Fibroblast of skin of back (primary cell): ENCODE results near the gene ELMO1.

ENCODE experiments used
- DNase-seq: peaks from one replicate; pipeline ENCODE4 v3.0.0-alpha.2; 2013

The ELMO1 gene

DNA sequence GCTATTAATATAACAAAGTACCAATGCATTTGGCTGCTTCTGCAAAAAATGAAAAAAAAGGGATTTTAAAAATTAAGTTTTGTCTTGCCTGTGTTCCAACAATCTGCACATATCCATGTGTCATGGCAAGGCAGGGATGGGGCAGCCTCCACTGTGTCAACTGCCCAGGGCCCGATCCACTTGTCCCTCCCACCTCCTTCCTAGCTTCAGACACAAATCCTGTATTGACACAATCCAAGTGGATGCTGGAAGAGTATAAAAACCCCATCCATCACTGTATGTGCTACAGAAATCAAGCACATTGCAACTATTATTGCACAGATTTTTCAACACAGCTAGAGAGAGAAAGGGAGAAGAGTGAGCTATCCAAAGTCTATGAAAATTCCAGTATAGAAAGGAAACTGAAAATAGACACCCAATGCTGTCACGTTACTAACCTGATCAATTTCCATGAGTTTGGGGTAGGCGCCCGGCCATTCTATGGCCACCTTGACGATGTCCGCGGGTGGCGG is 106.4 kb downstream of the ELMO1 start:
- DNase-seq = no peak

GRCh38 chr7:37341033-37341630 is 107.5 kb downstream of the ELMO1 start:
- no peak for DNase-seq

DNA sequence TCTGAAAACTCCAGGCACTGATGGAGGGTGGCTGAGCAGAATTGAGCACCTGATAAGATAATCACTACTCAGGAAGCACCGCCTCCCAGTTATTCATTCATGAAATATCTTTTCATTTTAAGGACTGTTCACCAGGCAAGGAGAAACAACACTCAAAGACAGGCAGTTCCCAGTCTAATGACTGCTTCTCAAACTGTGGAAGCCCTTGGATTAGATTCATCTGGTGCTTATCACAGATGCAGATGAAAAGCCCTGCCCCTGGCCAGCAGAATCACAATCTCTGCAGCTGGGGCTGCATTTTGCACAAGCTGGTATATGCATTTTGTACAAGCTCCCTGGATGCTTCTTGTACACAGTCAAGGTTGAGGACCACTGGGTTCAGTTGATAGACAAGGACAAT is 109.7 kb downstream of the ELMO1 start:
- no peak for DNase-seq

DNA sequence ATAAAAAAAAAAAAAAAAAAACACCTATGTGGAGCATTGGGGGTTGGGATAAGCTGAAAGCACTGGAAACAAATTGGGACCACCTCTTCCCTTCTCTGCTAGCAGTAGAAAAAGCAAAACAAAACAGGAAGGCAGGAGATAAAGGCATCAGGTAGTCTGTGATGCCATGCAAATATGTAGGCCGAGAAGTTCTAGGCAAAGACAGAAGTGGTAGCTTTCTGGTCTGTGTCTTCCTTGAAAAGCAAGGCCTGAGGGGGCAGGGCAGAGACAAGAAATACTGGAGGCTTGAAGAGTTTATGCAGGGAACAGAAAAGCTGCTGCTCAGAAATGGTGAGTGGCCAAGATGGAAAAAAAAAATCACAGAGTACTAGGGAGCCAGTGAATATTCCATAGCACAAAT is 111.1 kb downstream of the ELMO1 start:
- DNase-seq = no peak

- no peak for DNase-seq
Measured at GRCh38 chr7:37336259-37336658, 112.4 kb downstream of the ELMO1 start.

DNA sequence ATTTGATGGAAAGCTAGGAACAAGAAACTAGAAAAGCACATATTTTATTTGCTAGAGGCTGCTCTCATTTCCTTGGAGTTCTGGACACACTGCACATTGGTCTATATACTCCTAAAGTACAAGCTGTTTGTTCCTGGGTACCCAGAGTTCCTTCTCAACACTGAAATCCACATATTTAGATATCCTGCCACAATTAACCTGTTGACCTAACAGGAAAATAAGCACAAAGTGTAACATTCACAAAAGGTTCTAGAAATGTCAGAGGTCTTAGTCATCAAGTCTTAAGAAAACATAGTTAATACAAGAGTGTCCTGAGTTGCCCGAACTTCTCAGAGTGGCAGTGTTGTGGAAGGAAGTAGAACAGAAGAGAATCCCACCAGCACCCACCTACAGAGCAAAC is 115.6 kb downstream of the ELMO1 start:
- DNase-seq = no peak

GRCh38 chr7:37332243-37333016 is 116.2 kb downstream of the ELMO1 start:
- no peak for DNase-seq

DNA sequence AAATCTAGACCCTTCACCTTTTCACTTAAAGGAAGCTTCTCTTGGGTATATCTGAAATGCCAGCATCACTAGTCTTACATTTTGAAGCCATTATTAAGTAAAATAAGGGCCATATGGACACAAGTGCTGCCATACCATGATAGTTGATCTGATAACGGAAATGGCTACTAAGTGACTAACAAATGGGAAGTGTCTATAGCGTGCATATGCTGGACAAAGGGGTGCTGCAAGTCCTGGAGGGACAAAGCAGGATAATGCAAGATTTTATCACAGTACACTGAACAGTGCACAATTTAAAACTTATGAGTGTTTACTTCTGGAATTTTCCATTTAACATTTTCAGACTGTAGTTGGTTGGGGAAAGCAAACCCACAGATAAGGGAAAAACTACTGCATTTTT is 117.9 kb downstream of the ELMO1 start:
- no peak for DNase-seq

DNA sequence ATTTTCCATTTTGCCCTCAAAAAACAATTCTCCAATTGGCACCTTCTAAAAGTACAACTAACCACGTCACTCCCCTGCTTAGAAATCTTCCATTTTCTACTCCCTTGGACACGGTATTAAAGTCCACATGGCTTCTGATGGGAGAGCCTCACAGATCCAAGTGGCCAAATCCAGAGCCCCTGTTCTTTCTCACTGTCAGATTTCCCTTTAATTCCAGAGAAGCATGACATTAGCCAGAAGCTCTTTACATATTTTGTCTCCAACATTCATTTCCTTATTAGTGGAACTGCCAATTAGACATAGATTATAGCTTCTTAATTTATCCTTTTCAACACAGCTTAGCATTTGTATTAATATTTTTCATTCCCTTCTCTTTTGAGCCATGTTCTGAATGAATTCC is 118.7 kb downstream of the ELMO1 start:
- no peak for DNase-seq

DNA sequence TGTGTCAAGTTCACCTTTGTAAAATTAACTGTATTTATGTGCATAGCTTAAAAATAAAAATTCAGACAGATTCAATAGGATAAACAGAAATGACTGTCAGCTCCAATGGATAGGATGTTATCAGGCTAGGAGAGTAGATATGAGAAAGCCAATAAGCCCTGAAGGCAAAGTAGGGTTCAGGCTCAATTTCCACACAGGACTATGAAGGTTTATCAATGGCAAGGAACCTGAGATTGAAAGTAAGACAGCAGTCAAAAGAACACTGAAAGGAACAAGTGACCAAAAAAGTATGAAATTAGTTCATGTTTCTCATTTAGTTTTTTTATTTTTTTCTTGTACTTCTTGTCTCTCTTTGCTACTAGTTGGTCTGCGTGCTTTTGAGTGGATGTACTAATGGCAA is 121.4 kb downstream of the ELMO1 start:
- DNase-seq = no peak

GRCh38 chr7:37323966-37324365 is 124.7 kb downstream of the ELMO1 start:
- no peak for DNase-seq

DNA sequence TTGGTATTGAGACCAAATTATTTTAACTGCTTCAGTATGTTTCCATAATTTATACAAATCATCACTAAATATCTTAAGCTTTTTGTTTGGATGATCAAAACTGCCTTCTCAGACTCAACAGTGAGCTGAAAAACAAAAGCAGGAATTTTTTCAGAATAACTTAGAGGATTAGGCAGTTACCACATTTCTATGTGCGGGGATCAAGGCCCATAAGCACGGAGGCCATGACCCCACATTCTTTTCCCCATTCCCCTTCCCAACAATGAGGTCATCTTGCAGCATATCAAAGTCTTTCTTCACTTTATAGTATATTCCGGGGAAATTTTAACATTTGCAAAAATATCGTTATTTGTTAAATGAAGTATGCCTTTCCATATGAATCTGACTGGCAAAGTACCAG is 125.8 kb downstream of the ELMO1 start:
- no peak for DNase-seq

DNA sequence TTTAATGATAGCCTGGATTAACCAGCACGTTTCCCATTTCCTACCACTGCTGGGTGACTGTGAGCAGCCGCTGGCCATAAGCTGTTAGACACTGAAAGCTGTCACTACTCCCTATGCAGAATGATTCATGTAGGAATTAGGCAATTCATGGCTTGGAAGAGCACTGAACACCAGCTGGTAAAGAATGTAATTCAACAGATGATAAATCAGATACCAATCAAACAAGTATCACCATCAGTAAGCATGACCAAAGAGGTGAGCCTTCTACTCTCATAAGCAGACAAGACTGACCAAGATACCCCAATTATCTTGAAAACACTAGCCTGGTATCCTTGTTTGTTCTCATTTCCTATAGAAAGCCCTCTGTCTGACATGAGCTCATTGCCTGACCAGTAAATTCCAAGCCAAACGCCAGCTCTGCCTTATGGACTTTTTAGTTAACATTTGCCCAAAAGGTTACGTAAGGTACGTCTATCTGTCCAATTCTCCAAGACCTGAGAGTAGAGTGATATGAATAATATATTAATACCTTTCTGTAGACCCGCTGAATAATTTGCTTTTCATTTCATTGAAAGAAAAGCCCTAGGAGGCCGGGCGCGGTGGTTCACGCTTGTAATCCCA is 127.7 kb downstream of the ELMO1 start:
- no peak for DNase-seq

DNA sequence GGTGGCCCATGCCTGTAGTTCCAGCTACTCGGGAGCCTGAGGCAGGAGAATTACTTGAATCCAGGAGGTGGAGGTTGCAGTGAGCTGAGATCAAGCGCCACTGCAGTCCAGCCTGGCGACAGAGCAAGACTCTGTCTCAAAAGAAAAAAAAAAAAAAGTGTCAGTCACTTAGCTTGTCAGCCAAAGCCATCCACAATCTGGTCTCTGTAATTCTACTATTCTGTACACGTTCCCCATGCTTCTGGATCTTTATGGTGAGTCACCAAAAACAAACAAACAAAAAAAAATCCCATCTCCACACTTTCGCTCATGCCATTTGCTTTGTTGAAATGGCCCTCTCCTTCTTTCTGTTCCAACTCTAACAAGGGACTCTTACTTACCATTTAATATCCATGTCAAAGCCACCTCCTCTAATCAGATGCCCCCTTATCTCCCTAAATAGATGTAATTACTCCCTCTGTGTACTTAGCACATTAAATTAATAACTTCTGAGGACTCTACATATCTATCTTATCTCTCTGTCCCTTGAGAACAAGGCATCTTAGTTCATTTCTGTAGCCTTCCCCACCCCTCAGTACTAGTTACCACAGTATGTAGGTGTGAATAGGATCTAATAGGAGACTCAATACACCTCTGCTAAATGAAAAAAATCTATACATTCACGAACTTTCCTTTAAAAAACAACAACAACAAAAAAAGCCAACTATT is 128.4 kb downstream of the ELMO1 start:
- DNase-seq = peak; percentile 3

DNA sequence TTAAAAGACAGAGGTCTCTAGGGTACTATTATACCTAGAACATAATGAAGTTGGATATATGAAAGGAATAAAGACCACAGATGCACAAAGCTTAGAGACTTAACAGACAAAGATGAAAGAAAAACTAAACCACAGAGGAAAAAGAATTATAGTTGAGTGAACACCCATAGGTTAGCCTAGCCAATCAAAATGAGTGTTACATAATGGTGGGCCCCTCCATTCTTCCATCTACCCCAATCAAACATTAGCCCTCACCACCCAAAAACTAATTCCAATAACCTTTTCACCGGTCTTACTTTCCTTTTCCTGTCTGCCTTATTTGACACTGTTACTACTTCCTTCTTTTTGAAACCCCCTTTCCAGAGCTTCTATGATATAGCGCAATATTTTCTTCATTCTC is 130.1 kb downstream of the ELMO1 start:
- DNase-seq = no peak

- no peak for DNase-seq
Measured at GRCh38 chr7:37315772-37316715, 132.6 kb downstream of the ELMO1 start.

DNA sequence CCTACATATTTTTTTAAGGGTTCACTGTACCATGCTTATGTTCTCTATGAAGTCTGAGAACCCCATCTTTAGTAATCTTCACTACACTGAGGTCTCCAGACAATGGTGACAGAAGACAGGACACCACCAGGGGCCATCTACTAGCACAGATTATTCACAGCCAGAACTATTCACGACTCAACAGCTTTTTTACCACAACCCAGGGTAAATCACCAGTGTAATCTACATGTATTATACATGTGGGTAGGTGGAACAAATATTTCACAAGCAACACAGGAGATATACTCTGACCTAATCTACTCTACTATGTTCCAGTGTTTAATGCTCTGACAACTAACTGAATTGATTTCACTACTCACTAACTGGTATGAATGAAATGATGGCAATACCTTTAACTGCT is 136.1 kb downstream of the ELMO1 start:
- DNase-seq = no peak

DNA sequence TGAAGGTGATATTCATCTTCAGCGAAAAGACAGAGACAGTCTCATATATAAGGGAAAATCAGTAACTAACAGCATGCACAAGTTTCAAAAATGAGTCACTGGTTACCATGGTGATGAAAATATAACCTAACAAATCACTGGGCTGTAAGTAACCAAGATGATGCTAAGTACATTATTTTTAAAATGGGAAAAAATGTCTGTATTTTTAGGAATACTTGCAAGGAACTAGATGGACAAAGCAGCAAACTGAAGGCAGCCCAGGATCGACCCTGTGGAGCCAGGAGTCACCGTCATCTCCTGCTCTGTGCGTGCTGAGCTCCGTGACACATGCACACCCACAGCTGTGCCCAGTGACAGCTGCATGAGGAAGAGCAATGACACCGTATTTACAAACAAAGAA is 137.3 kb downstream of the ELMO1 start:
- DNase-seq = peak; percentile 26

- no peak for DNase-seq
Measured at GRCh38 chr7:37310327-37311080, 138.2 kb downstream of the ELMO1 start.

DNA sequence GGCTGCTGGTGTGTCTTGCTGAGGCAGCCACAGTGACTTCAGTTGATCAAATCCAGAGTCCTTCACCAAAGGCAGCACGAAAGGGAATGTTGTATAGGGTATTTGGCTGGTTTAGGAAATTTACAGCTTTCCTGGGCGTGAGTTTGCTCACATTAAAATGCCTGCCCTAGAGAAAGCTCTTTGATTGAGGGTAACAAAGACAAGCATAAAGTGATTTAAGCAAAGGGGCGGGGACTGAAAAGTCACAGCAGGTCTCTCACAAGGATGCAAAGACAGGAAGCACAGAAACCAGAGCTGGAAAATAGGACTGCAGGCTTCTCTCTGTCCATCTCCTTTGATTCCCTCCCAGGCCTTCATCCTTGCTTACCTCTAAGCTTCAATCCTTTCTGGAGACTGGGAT is 139.2 kb downstream of the ELMO1 start:
- DNase-seq = no peak

DNA sequence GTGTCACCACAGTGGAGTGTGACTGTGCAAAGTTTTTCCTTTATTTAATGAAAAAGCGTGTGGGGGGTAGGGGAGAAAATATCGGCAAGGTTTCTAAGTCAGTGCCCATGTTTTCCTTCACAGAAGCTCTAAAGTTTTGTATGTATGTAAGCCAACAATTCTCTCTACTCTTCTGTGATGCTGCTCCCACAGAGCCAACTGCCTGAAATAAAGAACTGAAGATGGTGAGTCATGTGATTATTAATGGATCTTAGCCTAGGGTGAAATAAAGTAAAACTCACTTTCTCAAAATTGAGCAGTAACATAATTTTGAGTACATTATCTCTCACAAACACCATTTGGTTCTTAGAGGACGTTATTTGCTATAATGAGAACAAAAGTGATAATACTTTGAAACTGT is 143.7 kb downstream of the ELMO1 start:
- no peak for DNase-seq
